B cell (primary cell): ENCODE measurements around the gene MVD. TPM values are rescaled to one million over a fixed set of nuclear protein-coding genes. Genes with fewer than 3 reads are reported as not detected.

Experiments used
- ATAC-seq: fragments of 200-7000 bp; cut with Tn5 transposase; one replicate; pipeline ENCODE4 v1.10.0; 2021; ENCODE audit warnings: low read depth, mild to moderate bottlenecking, moderate number of reproducible peaks, moderate library complexity
- CTCF ChIA-PET: fragments of 350-600 bp; sonication (Branson Sonifier 250); formaldehyde crosslinking; loops from one replicate; lab custom pipeline; 2021; ENCODE audit warnings: antibody characterized with exemption, inconsistent platforms; lab: Charles Lee
- POLR2A ChIA-PET: fragments of 350-600 bp; sonication (Branson Sonifier 250); formaldehyde crosslinking; loops from one replicate; lab custom pipeline; 2021; ENCODE audit warnings: antibody characterized with exemption; lab: Charles Lee
- DNase-seq: peaks from one replicate; pipeline ENCODE4 v3.0.0; 2013
- H2AFZ ChIP-seq: 2 replicates; pipeline ENCODE4 v1.6.1; 2012; ENCODE audit warnings: mild to moderate bottlenecking, low read depth, low read length; ENCODE audit not compliant: insufficient read depth, poor library complexity, severe bottlenecking
- H3K27ac ChIP-seq, 2 donors: 1 replicate in 1 of 2; 2 replicates in 1 of 2; pipeline ENCODE4 v1.5.1; 2012 to 2013; ENCODE audit warnings: low read length in 2 of 2, mild to moderate bottlenecking in 2 of 2, moderate library complexity in 1 of 2
- H3K27me3 ChIP-seq, 4 experiments: fragments of 200-600 bp in 1 of 4; sonication (generic) in 1 of 4; replicated peaks in 1 of 4; 1 replicate in 2 of 4; 2 replicates in 2 of 4; pipeline versions ENCODE4 v1.6.1 to v1.7.0; 2013 to 2016; ENCODE audit warnings: low read length in 3 of 4, mild to moderate bottlenecking in 2 of 4, mixed read lengths in 1 of 4, moderate library complexity in 1 of 4; ENCODE audit not compliant: insufficient read depth in 4 of 4, control insufficient read depth in 3 of 4; ENCODE audit errors: control extremely low read depth in 1 of 4
- H3K36me3 ChIP-seq, 2 experiments: replicated peaks in 1 of 2; 1 replicate in 1 of 2; 2 replicates in 1 of 2; pipeline versions ENCODE4 v1.6.1 to v1.7.1; 2013; ENCODE audit warnings: low read length in 1 of 2; ENCODE audit not compliant: insufficient read depth in 2 of 2, control insufficient read depth in 1 of 2; ENCODE audit errors: control extremely low read depth in 1 of 2, extremely low read depth in 1 of 2
- H3K4me1 ChIP-seq, 2 donors: fragments of 200-600 bp in 1 of 2; sonication (generic) in 1 of 2; 1 replicate in 1 of 2; 2 replicates in 1 of 2; pipeline versions ENCODE4 v1.5.1 to v1.6.1; 2013 to 2017; ENCODE audit warnings: low read length in 2 of 2; ENCODE audit not compliant: control insufficient read depth in 2 of 2, insufficient read depth in 2 of 2
- H3K4me2 ChIP-seq: replicated peaks from 2 replicates; pipeline ENCODE3; 2012; ENCODE audit warnings: mild to moderate bottlenecking, low read depth, low read length; ENCODE audit not compliant: poor library complexity, severe bottlenecking
- H3K4me3 ChIP-seq, 5 experiments: fragments of 200-600 bp in 1 of 5; sonication (generic) in 1 of 5; 1 replicate in 3 of 5; 2 replicates in 2 of 5; pipeline versions ENCODE4 v1.5.1 to v1.7.0; 2011 to 2016; ENCODE audit warnings: low read length in 4 of 5, mild to moderate bottlenecking in 4 of 5, low read depth in 2 of 5, control low read depth in 1 of 5, moderate library complexity in 1 of 5; ENCODE audit not compliant: insufficient read depth in 1 of 5; ENCODE audit errors: control extremely low read depth in 1 of 5, extremely low read depth in 1 of 5
- H3K79me2 ChIP-seq: fragments of 200-600 bp; sonication (generic); one replicate; pipeline ENCODE4 v1.6.0; 2016; ENCODE audit warnings: low read length; ENCODE audit not compliant: control insufficient read depth, insufficient read depth
- H3K9ac ChIP-seq: fragments of 200-600 bp; sonication (generic); 2 replicates; pipeline ENCODE4 v1.6.1; 2017; ENCODE audit warnings: mild to moderate bottlenecking, low read length, moderate library complexity
- H3K9me3 ChIP-seq, 3 donors: one replicate each; pipeline versions ENCODE4 v1.6.1 to v1.7.1; 2013; ENCODE audit warnings: low read length in 2 of 3; ENCODE audit not compliant: control insufficient read depth in 2 of 3, insufficient read depth in 1 of 3; ENCODE audit errors: control extremely low read depth in 1 of 3
- H4K20me1 ChIP-seq: 2 replicates; pipeline ENCODE4 v1.6.0; 2012; ENCODE audit warnings: mild to moderate bottlenecking, low read length; ENCODE audit not compliant: insufficient read depth, control insufficient read depth, poor library complexity, severe bottlenecking
- H3K27ac Mint-ChIP-seq: one replicate; pipeline ENCODE4 v1.8.0; 2021; ENCODE audit warnings: mixed read lengths
- H3K27me3 Mint-ChIP-seq: one replicate; pipeline ENCODE4 v1.8.0; 2021; ENCODE audit warnings: mixed read lengths
- H3K4me1 Mint-ChIP-seq: one replicate; pipeline ENCODE4 v1.8.0; 2021; ENCODE audit warnings: mixed read lengths
- H3K4me3 Mint-ChIP-seq: one replicate; pipeline ENCODE4 v1.8.0; 2021; ENCODE audit warnings: mixed read lengths
- H3K9me3 Mint-ChIP-seq: one replicate; pipeline ENCODE4 v1.8.0; 2022; ENCODE audit warnings: mixed read lengths; ENCODE audit not compliant: insufficient read depth
- CTCF ChIP-seq: fragments of 200-600 bp; IDR thresholded peaks from one replicate; pipeline ENCODE4 v1.8.0; 2022; ENCODE audit warnings: antibody characterized with exemption, mild to moderate bottlenecking
- EZH2 ChIP-seq: IDR thresholded peaks from 2 replicates; pipeline ENCODE4 v1.6.1; 2012; ENCODE audit warnings: borderline replicate concordance, low read depth, mild to moderate bottlenecking, moderate library complexity, low read length; ENCODE audit not compliant: insufficient read depth, poor library complexity, severe bottlenecking
- WGBS: methylation state at CpG from one replicate; pipeline ENCODE4 v1.1.5; 2013; ENCODE audit warnings: missing lambda C conversion rate; ENCODE audit not compliant: insufficient coverage; 5-methylcytosine and 5-hydroxymethylcytosine counted together
- intact Hi-C: fragments of 100-400 bp; cut with micrococcal nuclease; formaldehyde crosslinking; loops from one replicate; pipeline ENCODE4 v1.10.0; 2022
- polyA plus RNA-seq: library from polyadenylated mRNA; depleted of rRNA; stranded (reverse); fragments of >200 nt; gene quantifications from 2 replicates; pipeline ENCODE4 v1.2.3, GENCODE V29; 2012
- total RNA-seq, 2 donors: library from RNA; stranded (reverse); fragments of 120-200 nt in 1 of 2; gene quantifications; 1 replicate in 1 of 2; 2 replicates in 1 of 2; pipeline versions ENCODE4 v1.2.3 to v1.2.4, GENCODE V29; 2013 to 2022

The MVD gene
- total and polyA plus RNA-seq, 2 donors (not counting 1 experiment from before 2014, with no cell fraction given), result 40.9 to 95.4 TPM

- peak overlapping the region; percentile 87 for H3K4me3 Mint-ChIP-seq
- TF ChIP-seq EZH2 (no peak), CTCF (no peak)
- H3K79me2 ChIP-seq, result peaks cover 44% of the 10 kb centered on the region
- ChIA-PET CTCF (interaction anchor here (0.7 to 3.4 kb wide), 12 partner anchors 11 to 434 kb away, joined by 3 to 14 read pairs (median 5); no protein-coding TSS in a partner anchor), POLR2A (interaction anchor here (0.8 to 2.2 kb wide), 7 partner anchors 10 to 49 kb away, joined by 3 to 14 read pairs (median 4); partner anchors contain the start of genes CYBA and MVD)
- ATAC-seq (peak; percentile 70), DNase-seq (peak; percentile 91)
- peaks cover 43% of the 10 kb centered on the region for H3K4me1 Mint-ChIP-seq
- H2AFZ ChIP-seq, result peak overlapping the region; percentile 62
- H3K36me3 ChIP-seq, result peaks cover 0 to 30% of the 10 kb centered on the region in 2 experiments
- intact Hi-C loops, result loop anchor here (1.0 to 10.0 kb wide), 5 partner anchors 19 to 883 kb away; partner anchors contain the start of genes CTU2, CYBA, MVD and RNF166
- no peaks in the 10 kb centered on the region for H3K27me3 Mint-ChIP-seq
- H3K4me3 ChIP-seq, result peak overlapping the region in 4 of 5 experiments; percentile 12 to 46 (median 38)
- H3K4me2 ChIP-seq, result peak overlapping the region; percentile 91
- H3K27ac Mint-ChIP-seq, result peak overlapping the region; percentile 97
- peaks cover 51% of the 10 kb centered on the region for H4K20me1 ChIP-seq
- no peaks in the 10 kb centered on the region for H3K27me3 ChIP-seq
- H3K9ac ChIP-seq, result peak overlapping the region; percentile 53
- 8% methylated on average over 20 of the region's 21 CpGs for WGBS
- no peaks in the 10 kb centered on the region for H3K9me3 Mint-ChIP-seq
- H3K27ac ChIP-seq, result peak overlapping the region; percentile 83 to 91
- peaks cover 36 to 56% of the 10 kb centered on the region in 2 donors for H3K4me1 ChIP-seq
- H3K9me3 ChIP-seq, result no peaks in the 10 kb centered on the region
Measured at GRCh38 chr16:88681709-88682451, 19.0 kb upstream of the MVD start.
